ENCODE data around the gene ZNRF4. TPM values are rescaled to one million over a fixed set of nuclear protein-coding genes. Genes with fewer than 3 reads are reported as not detected.
"Not testable (repeated sequence)": the region's sequence is repeated elsewhere in the genome, so short reads cannot be mapped to it uniquely, and the experiment has no call there.

Gene ZNRF4
- total RNA-seq: not detected
- long read RNA-seq: 0 reads

DNA sequence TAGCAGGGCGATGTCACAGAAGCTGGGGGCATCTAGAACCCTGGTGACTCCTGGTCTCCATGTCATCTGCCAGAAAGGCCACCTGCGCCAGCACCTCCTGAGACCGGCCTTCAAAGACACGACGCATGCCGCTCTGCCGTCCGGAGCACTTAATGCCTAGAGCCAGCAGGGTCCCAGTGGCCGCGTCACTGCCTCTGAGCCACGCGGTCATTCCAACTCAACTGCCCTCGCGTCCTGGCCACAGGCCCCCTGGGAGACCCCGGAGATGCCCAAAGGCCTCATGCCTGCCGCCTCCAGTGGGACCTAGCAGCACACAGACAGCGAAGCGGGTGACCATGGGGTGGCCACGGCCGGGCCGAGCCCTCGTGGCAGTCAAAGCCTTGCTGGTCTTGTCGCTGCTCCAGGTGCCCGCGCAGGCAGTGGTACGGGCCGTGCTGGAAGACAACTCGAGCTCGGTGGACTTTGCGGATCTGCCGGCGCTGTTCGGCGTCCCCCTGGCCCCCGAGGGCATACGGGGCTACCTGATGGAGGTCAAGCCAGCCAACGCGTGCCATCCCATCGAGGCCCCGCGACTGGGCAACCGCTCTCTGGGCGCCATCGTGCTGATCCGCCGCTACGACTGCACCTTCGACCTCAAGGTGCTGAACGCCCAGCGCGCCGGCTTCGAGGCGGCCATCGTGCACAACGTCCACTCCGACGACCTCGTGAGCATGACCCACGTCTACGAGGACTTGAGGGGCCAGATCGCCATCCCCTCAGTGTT, at the start of gene ZNRF4:
Gene ZNRF4, plus strand, starts transcription at position 51 of the 763 bp plus-strand sequence. Its CDS starts 75 bp downstream, at position 126.
- Histone ChIP-seq H3K9me3 (no peaks in the 10 kb centered on the region), H3K4me1 (no peaks in the 10 kb centered on the region), H3K36me3 (no peaks in the 10 kb centered on the region), H3K4me3 (no peak within 1 kb of the TSS), H3K27me3 (ENCODE audit: low read depth) (peaks cover 9% of the 10 kb centered on the region), H3K27ac (no peak within 1 kb of the TSS)
- TF ChIP-seq, protein P1, sequence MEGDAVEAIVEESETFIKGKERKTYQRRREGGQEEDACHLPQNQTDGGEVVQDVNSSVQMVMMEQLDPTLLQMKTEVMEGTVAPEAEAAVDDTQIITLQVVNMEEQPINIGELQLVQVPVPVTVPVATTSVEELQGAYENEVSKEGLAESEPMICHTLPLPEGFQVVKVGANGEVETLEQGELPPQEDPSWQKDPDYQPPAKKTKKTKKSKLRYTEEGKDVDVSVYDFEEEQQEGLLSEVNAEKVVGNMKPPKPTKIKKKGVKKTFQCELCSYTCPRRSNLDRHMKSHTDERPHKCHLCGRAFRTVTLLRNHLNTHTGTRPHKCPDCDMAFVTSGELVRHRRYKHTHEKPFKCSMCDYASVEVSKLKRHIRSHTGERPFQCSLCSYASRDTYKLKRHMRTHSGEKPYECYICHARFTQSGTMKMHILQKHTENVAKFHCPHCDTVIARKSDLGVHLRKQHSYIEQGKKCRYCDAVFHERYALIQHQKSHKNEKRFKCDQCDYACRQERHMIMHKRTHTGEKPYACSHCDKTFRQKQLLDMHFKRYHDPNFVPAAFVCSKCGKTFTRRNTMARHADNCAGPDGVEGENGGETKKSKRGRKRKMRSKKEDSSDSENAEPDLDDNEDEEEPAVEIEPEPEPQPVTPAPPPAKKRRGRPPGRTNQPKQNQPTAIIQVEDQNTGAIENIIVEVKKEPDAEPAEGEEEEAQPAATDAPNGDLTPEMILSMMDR (IDR thresholded peaks at IDR 0.05): no peak
- DNase-seq (no peak), ATAC-seq (no peak)
- intact Hi-C loops (cut with DNase I): no loop called here

DNA sequence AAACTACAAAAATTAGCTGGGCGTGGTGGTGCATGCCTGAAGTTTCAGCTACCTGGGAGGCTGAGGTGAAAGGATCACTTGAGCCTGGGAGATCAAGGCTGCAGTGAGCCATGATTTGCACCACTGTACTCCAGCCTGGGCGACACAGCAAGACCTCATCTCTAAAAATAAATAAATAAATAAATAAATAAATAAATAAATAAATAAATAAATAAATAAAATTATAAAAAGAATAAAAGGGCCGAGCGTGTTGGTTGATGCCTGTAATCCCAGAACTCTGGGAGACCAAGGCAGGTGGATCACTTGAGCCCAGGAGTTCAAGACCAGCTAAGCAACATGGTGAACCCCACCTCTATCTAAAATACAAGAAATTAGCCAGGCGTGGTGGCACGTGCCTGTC, 49.0 kb upstream of the ZNRF4 start:
- ATAC-seq; H3K27me3 ChIP-seq (ENCODE audit: low read depth); H3K4me1 ChIP-seq; intact Hi-C loops (cut with DNase I); H3K9me3 ChIP-seq; DNase-seq; H3K4me3 ChIP-seq; H3K27ac ChIP-seq; H3K36me3 ChIP-seq: not testable (repeated sequence)

- intact Hi-C loops (cut with DNase I): no loop called here
- no peak overlapping the region for H3K4me3 ChIP-seq
- peaks cover 4% of the 10 kb centered on the region for H3K27me3 ChIP-seq (ENCODE audit: low read depth)
- TF ChIP-seq, protein P1 (IDR thresholded peaks at IDR 0.05): no peak
- no peaks in the 10 kb centered on the region for H3K4me1 ChIP-seq
- no peaks in the 10 kb centered on the region for H3K36me3 ChIP-seq
- no peak for DNase-seq
- H3K27ac ChIP-seq: no peak overlapping the region
- no peak for ATAC-seq
- H3K9me3 ChIP-seq: peaks cover 6% of the 10 kb centered on the region
Observed at GRCh38 chr19:5406816-5407215, 48.4 kb upstream of the ZNRF4 start.

DNA sequence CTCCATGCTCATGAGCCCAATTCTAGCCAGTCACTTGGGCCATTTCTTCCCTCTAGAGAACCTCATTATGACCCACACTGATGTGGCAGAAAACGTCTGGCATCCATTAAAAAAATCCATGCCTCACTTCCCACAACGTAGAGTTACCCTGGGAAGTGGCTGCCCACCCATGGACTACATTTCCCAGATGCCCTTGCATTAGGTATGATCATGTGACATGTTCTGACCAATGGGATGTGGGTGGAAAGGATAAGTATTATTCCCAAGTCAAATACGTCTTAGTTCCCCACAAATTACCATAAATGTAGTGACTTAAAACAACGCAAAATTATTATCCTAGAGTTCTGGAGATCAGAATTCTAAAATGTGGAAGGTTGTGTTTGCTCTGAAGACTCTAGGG, 47.9 kb upstream of the ZNRF4 start:
- peaks cover 6% of the 10 kb centered on the region for H3K9me3 ChIP-seq
- TF ChIP-seq, protein P1 (IDR thresholded peaks at IDR 0.05): no peak
- H3K4me3 ChIP-seq: no peak overlapping the region
- no peaks in the 10 kb centered on the region for H3K36me3 ChIP-seq
- intact Hi-C loops (cut with DNase I): no loop called here
- peaks cover 4% of the 10 kb centered on the region for H3K27me3 ChIP-seq (ENCODE audit: low read depth)
- DNase-seq (no peak), ATAC-seq (no peak)
- no peaks in the 10 kb centered on the region for H3K4me1 ChIP-seq
- no peak overlapping the region for H3K27ac ChIP-seq

GRCh38 chr19:5417495-5418436, 37.5 kb upstream of the ZNRF4 start:
- Histone ChIP-seq H3K27me3 (ENCODE audit: low read depth) (peaks cover 34% of the 10 kb centered on the region), H3K36me3 (no peaks in the 10 kb centered on the region), H3K9me3 (no peaks in the 10 kb centered on the region), H3K4me3 (no peak overlapping the region), H3K27ac (no peak overlapping the region), H3K4me1 (no peaks in the 10 kb centered on the region)
- intact Hi-C loops (cut with DNase I): no loop called here
- TF ChIP-seq, protein P1 (IDR thresholded peaks at IDR 0.05): no peak
- DNase-seq (no peak), ATAC-seq (no peak)

Data from lower lobe of right lung (tissue), 2 donors.